ENCODE results near the gene HTRA1. TPM values are rescaled to one million over a fixed set of nuclear protein-coding genes. Genes with fewer than 3 reads are reported as not detected.

Gene HTRA1
- total RNA-seq, 1 donor from 2014 or later: 3.5 TPM

- H3K4me3 Mint-ChIP-seq (ENCODE audit: low read depth): no peak overlapping the region
- no peaks in the 10 kb centered on the region for H3K4me1 Mint-ChIP-seq (ENCODE audit: low read depth)
- no peaks in the 10 kb centered on the region for H3K9me3 Mint-ChIP-seq (ENCODE audit: low read depth)
- no peak for DNase-seq (ENCODE audit: low spot score, unreplicated experiment)
- no peaks in the 10 kb centered on the region for H3K36me3 Mint-ChIP-seq (ENCODE audit: insufficient read depth)
- no peak for TF ChIP-seq CTCF (IDR thresholded peaks at IDR 0.05; ENCODE audit: unreplicated experiment)
- no peak overlapping the region for H3K27ac Mint-ChIP-seq
- H3K27me3 Mint-ChIP-seq: peaks cover 12% of the 10 kb centered on the region
These were observed 54.4 kb downstream of the HTRA1 start for GRCh38 chr10:122515588-122516231.

GRCh38 chr10:122516734-122517133 is 55.4 kb downstream of the HTRA1 start:
- Mint-ChIP-seq H3K4me1 (ENCODE audit: low read depth) (no peaks in the 10 kb centered on the region), H3K27ac (no peak overlapping the region), H3K9me3 (ENCODE audit: low read depth) (no peaks in the 10 kb centered on the region), H3K27me3 (peaks cover 14% of the 10 kb centered on the region), H3K36me3 (ENCODE audit: insufficient read depth) (no peaks in the 10 kb centered on the region), H3K4me3 (ENCODE audit: low read depth) (no peak overlapping the region)
- no peak for DNase-seq (ENCODE audit: low spot score, unreplicated experiment)
- no peak for TF ChIP-seq CTCF (IDR thresholded peaks at IDR 0.05; ENCODE audit: unreplicated experiment)

- peaks cover 24% of the 10 kb centered on the region for H3K27me3 Mint-ChIP-seq
- no peaks in the 10 kb centered on the region for H3K4me1 Mint-ChIP-seq (ENCODE audit: low read depth)
- no peak overlapping the region for H3K27ac Mint-ChIP-seq
- H3K36me3 Mint-ChIP-seq (ENCODE audit: insufficient read depth): no peaks in the 10 kb centered on the region
- no peak overlapping the region for H3K4me3 Mint-ChIP-seq (ENCODE audit: low read depth)
- no peaks in the 10 kb centered on the region for H3K9me3 Mint-ChIP-seq (ENCODE audit: low read depth)
- DNase-seq (ENCODE audit: low spot score, unreplicated experiment): no peak
- TF ChIP-seq CTCF (IDR thresholded peaks at IDR 0.05; ENCODE audit: unreplicated experiment): no peak
These were observed 57.8 kb downstream of the HTRA1 start for GRCh38 chr10:122519144-122519543.

GRCh38 chr10:122519873-122520272 is 58.5 kb downstream of the HTRA1 start:
- H3K36me3 Mint-ChIP-seq (ENCODE audit: insufficient read depth): no peaks in the 10 kb centered on the region
- no peak for DNase-seq (ENCODE audit: low spot score, unreplicated experiment)
- H3K27ac Mint-ChIP-seq: no peak overlapping the region
- H3K9me3 Mint-ChIP-seq (ENCODE audit: low read depth): no peaks in the 10 kb centered on the region
- peaks cover 21% of the 10 kb centered on the region for H3K27me3 Mint-ChIP-seq
- no peak for TF ChIP-seq CTCF (IDR thresholded peaks at IDR 0.05; ENCODE audit: unreplicated experiment)
- no peak overlapping the region for H3K4me3 Mint-ChIP-seq (ENCODE audit: low read depth)
- H3K4me1 Mint-ChIP-seq (ENCODE audit: low read depth): no peaks in the 10 kb centered on the region

- Mint-ChIP-seq H3K9me3 (ENCODE audit: low read depth) (no peaks in the 10 kb centered on the region), H3K27ac (no peak overlapping the region), H3K27me3 (peaks cover 31% of the 10 kb centered on the region), H3K4me1 (ENCODE audit: low read depth) (no peaks in the 10 kb centered on the region), H3K4me3 (ENCODE audit: low read depth) (no peak overlapping the region), H3K36me3 (ENCODE audit: insufficient read depth) (no peaks in the 10 kb centered on the region)
- no peak for DNase-seq (ENCODE audit: low spot score, unreplicated experiment)
- TF ChIP-seq CTCF (IDR thresholded peaks at IDR 0.05; ENCODE audit: unreplicated experiment): no peak
These were observed 59.7 kb downstream of the HTRA1 start for GRCh38 chr10:122521011-122521410.
